RWPE2 (cell line): ENCODE results near the gene BAG2.

Experiments
- ATAC-seq: fragments of 200-7000 bp; cut with Tn5 transposase; 3 replicates; pipeline ENCODE4 v1.9.1; 2021; ENCODE audit warnings: low read depth
- DNase-seq: peaks from one replicate; pipeline ENCODE4 v3.0.0-alpha.2; 2020; ENCODE audit warnings: low spot score
- H3K27ac ChIP-seq: fragments of 450-650 bp; 2 replicates; pipeline ENCODE4 v1.5.1; 2017; ENCODE audit warnings: mild to moderate bottlenecking; ENCODE audit not compliant: poor library complexity, severe bottlenecking
- H3K27me3 ChIP-seq: fragments of 250-450 bp; sonication (Bioruptor Pico); 2 replicates; pipeline ENCODE4 v1.5.1; 2021; ENCODE audit warnings: mild to moderate bottlenecking, moderate library complexity; ENCODE audit not compliant: insufficient read depth, poor library complexity, severe bottlenecking
- H3K36me3 ChIP-seq: fragments of 250-450 bp; sonication (Bioruptor Pico); 2 replicates; pipeline ENCODE4 v1.5.1; 2020; ENCODE audit warnings: low read depth, mild to moderate bottlenecking, moderate library complexity
- H3K4me1 ChIP-seq: fragments of 250-450 bp; sonication (Bioruptor Pico); 2 replicates; pipeline ENCODE4 v1.5.1; 2021; ENCODE audit warnings: mild to moderate bottlenecking, moderate library complexity; ENCODE audit not compliant: insufficient read depth, poor library complexity, severe bottlenecking
- H3K4me3 ChIP-seq: fragments of 250-450 bp; sonication (Bioruptor Pico); 2 replicates; pipeline ENCODE4 v1.5.1; 2021; ENCODE audit warnings: mild to moderate bottlenecking, moderate library complexity; ENCODE audit not compliant: severe bottlenecking
- H3K9me3 ChIP-seq: fragments of 250-450 bp; sonication (Bioruptor Pico); 2 replicates; pipeline ENCODE4 v1.5.1; 2021; ENCODE audit warnings: mild to moderate bottlenecking, moderate library complexity; ENCODE audit not compliant: severe bottlenecking
- TF ChIP-seq, protein P1 (sequence below): fragments of 450-650 bp; IDR thresholded peaks from one replicate; pipeline ENCODE4 v1.5.1; 2017; ENCODE audit warnings: mild to moderate bottlenecking, moderate library complexity; ENCODE audit not compliant: poor library complexity, severe bottlenecking

BAG2 gene

DNA sequence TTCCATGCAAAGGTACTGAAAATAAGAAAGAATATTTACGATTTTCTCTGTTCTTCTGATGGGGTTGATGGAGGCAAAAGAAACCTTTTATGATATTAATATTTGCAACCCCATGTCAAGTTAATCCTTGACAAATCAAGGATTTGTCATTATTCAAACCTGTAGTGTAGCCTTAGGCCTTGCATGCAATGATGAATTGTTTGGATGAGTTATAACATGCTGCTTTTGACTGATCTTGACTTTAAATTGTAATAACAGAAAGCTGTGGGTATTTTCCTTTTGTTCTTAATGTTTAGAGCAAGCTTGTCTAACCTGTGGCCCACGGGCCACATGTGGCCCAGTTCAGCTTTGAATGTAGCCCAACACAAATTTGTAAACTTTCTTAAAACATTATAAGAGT is 13.0 kb upstream of the BAG2 start:
- DNase-seq (no peak), ATAC-seq (peak; percentile 56; the same call in 1 of the 3 replicates)
- Histone ChIP-seq H3K36me3 (peaks cover 48% of the 10 kb centered on the region), H3K4me3 (no peak overlapping the region), H3K9me3 (no peaks in the 10 kb centered on the region), H3K4me1 (peaks cover 17% of the 10 kb centered on the region), H3K27ac (no peak overlapping the region), H3K27me3 (no peaks in the 10 kb centered on the region)
- TF ChIP-seq, protein P1, sequence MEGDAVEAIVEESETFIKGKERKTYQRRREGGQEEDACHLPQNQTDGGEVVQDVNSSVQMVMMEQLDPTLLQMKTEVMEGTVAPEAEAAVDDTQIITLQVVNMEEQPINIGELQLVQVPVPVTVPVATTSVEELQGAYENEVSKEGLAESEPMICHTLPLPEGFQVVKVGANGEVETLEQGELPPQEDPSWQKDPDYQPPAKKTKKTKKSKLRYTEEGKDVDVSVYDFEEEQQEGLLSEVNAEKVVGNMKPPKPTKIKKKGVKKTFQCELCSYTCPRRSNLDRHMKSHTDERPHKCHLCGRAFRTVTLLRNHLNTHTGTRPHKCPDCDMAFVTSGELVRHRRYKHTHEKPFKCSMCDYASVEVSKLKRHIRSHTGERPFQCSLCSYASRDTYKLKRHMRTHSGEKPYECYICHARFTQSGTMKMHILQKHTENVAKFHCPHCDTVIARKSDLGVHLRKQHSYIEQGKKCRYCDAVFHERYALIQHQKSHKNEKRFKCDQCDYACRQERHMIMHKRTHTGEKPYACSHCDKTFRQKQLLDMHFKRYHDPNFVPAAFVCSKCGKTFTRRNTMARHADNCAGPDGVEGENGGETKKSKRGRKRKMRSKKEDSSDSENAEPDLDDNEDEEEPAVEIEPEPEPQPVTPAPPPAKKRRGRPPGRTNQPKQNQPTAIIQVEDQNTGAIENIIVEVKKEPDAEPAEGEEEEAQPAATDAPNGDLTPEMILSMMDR = no peak

DNA sequence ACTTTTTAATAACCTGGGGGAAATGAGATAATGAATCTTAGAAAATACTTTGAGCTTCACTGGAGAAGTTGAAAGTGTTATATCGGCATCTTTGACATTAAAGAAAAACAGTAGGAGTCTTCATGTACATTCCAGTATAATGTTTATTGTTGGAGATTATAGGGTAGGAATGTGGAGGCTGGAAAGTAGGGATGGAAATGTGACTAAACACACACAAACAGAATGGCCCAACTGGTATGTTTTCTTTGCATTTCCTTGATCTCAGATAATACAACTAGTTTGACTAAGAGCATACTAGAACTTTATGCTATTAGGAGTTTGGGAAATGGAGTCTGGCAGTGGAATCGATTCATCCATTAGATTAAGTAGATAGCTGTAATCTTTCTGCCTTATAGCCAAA is 10.1 kb upstream of the BAG2 start:
- Histone ChIP-seq H3K27me3 (no peaks in the 10 kb centered on the region), H3K36me3 (peaks cover 54% of the 10 kb centered on the region), H3K27ac (no peak overlapping the region), H3K9me3 (peaks cover 6% of the 10 kb centered on the region), H3K4me1 (peaks cover 17% of the 10 kb centered on the region), H3K4me3 (no peak overlapping the region)
- DNase-seq (no peak), ATAC-seq (no peak)
- TF ChIP-seq, protein P1 = no peak

DNA sequence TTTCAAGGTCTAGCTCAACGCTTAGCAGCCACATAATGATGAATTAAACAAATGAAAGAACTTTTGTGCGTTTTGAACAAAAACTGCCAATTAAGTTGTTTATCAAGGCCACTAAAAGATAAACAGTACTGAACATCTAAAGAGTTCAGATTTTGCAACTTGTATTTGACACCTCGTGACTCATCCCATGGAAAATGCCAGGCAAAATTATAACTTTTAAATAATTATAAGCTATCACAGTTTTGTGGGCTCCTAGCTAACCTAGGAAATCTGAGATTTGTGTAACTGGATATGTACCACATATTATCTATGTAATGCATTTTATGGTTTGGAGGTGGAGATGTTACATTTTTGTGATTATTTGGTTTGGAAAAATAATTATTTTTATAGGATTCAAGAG is 9.6 kb upstream of the BAG2 start:
- DNase-seq (no peak), ATAC-seq (no peak)
- Histone ChIP-seq H3K9me3 (peaks cover 6% of the 10 kb centered on the region), H3K27me3 (no peaks in the 10 kb centered on the region), H3K27ac (no peak overlapping the region), H3K4me3 (no peak overlapping the region), H3K36me3 (peaks cover 54% of the 10 kb centered on the region), H3K4me1 (peaks cover 17% of the 10 kb centered on the region)
- TF ChIP-seq, protein P1 = no peak

DNA sequence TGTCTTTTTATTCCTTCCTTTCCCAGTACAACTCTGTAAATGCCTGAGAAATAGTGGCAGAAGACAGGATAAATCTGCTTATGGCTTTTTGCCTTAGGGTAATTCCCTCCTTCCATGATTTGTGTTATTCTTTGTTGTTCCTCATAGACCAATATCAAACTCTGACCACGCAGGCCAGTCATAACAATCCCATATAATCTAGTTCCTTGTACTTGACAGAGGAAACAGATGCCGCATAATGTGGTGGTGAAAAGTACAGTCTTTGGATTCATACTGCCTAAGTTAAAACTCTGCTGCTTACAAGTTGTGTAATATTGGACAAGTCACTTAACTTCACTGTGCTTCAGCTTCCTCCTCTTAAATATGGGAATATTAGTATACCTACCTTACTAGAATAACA is 8.2 kb upstream of the BAG2 start:
- no peaks in the 10 kb centered on the region for H3K27me3 ChIP-seq
- no peak for ATAC-seq
- H3K4me3 ChIP-seq = no peak overlapping the region
- no peak for DNase-seq
- H3K9me3 ChIP-seq = peaks cover 6% of the 10 kb centered on the region
- H3K4me1 ChIP-seq = peaks cover 8% of the 10 kb centered on the region
- TF ChIP-seq, protein P1 = no peak
- H3K36me3 ChIP-seq = peaks cover 62% of the 10 kb centered on the region
- no peak overlapping the region for H3K27ac ChIP-seq

DNA sequence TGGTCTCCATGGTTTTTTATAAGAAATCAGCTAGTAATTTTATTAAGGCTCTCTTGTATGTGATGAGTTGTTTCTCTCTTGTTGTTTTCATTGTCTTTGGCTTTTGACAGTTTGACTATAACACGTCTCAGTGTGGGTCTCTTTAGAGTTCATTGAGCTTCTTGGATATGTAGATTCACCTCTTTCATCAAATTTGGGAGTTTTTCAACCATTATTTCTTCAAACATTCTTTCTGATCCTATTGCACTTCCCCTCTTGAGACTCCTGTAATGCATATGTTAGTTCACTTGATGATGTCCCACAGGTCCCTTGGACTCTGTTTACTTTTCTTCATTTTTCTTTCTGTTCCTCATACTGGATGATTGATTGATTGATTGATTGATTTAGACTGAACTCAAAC is 7.0 kb upstream of the BAG2 start:
- Histone ChIP-seq H3K4me1 (no peaks in the 10 kb centered on the region), H3K27ac (no peak overlapping the region), H3K27me3 (no peaks in the 10 kb centered on the region), H3K36me3 (peaks cover 59% of the 10 kb centered on the region), H3K4me3 (no peak overlapping the region), H3K9me3 (peaks cover 6% of the 10 kb centered on the region)
- TF ChIP-seq, protein P1 = no peak
- ATAC-seq = no peak
- DNase-seq = no peak
